Raji (cell line): ENCODE results near the gene SLC6A1.

ENCODE experiments used
- POLR2A ChIP-seq: IDR thresholded peaks from 2 replicates; pipeline ENCODE4 v1.6.1; 2011; ENCODE audit warnings: low read depth, low read length, control low read depth; ENCODE audit not compliant: insufficient read depth

The SLC6A1 gene

GRCh38 chr3:11015369-11015768 lies 22.8 kb downstream of the SLC6A1 start:
- no peak for TF ChIP-seq POLR2A

- no peak for TF ChIP-seq POLR2A
These were observed 24.2 kb downstream of the SLC6A1 start for GRCh38 chr3:11016727-11017126.

- TF ChIP-seq POLR2A: no peak
These were observed 26.7 kb downstream of the SLC6A1 start for GRCh38 chr3:11019116-11019819.

- no peak for TF ChIP-seq POLR2A
These were observed 28.2 kb downstream of the SLC6A1 start for GRCh38 chr3:11020764-11021163.

- no peak for TF ChIP-seq POLR2A
These were observed 29.1 kb downstream of the SLC6A1 start for GRCh38 chr3:11021611-11022011.

GRCh38 chr3:11022115-11022514 lies 29.6 kb downstream of the SLC6A1 start:
- no peak for TF ChIP-seq POLR2A

- no peak for TF ChIP-seq POLR2A
These were observed 31.6 kb downstream of the SLC6A1 start for GRCh38 chr3:11024181-11024580.

GRCh38 chr3:11029948-11030347 lies 37.4 kb downstream of the SLC6A1 start:
- TF ChIP-seq POLR2A: no peak

GRCh38 chr3:11033871-11034270 lies 41.3 kb downstream of the SLC6A1 start:
- TF ChIP-seq POLR2A: no peak

GRCh38 chr3:11034309-11034985 lies 41.9 kb downstream of the SLC6A1 start:
- no peak for TF ChIP-seq POLR2A

- no peak for TF ChIP-seq POLR2A
These were observed 43.4 kb downstream of the SLC6A1 start for GRCh38 chr3:11035757-11036505.

GRCh38 chr3:11037241-11037873 lies 44.8 kb downstream of the SLC6A1 start:
- TF ChIP-seq POLR2A: no peak

- TF ChIP-seq POLR2A: no peak
These were observed 45.4 kb downstream of the SLC6A1 start for GRCh38 chr3:11037976-11038375.

- TF ChIP-seq POLR2A: no peak
These were observed 53.0 kb downstream of the SLC6A1 start for GRCh38 chr3:11045536-11045935.

GRCh38 chr3:11047500-11047899 lies 55.0 kb downstream of the SLC6A1 start:
- TF ChIP-seq POLR2A: no peak
